Osteocyte (in vitro differentiated cells): ENCODE measurements around the gene RCC1. TPM values are rescaled to one million over a fixed set of nuclear protein-coding genes. Genes with fewer than 3 reads are reported as not detected.

Experiments
- DNase-seq: peaks from one replicate; pipeline ENCODE4 v3.0.0; 2021; ENCODE audit warnings: mixed read lengths; ENCODE audit not compliant: unreplicated experiment; ENCODE audit errors: extremely low spot score
- H3K27ac Mint-ChIP-seq: one replicate; pipeline ENCODE4 v1.8.0; 2021; ENCODE audit warnings: mild to moderate bottlenecking, mixed read lengths; ENCODE audit not compliant: unreplicated experiment
- H3K27me3 Mint-ChIP-seq: one replicate; pipeline ENCODE4 v1.8.0; 2021; ENCODE audit warnings: mixed read lengths; ENCODE audit not compliant: unreplicated experiment
- H3K36me3 Mint-ChIP-seq: one replicate; pipeline ENCODE4 v1.8.0; 2021; ENCODE audit warnings: mixed read lengths; ENCODE audit not compliant: unreplicated experiment
- H3K4me1 Mint-ChIP-seq: one replicate; pipeline ENCODE4 v1.8.0; 2021; ENCODE audit warnings: mixed read lengths; ENCODE audit not compliant: unreplicated experiment
- H3K4me3 Mint-ChIP-seq: one replicate; pipeline ENCODE4 v1.8.0; 2021; ENCODE audit warnings: mild to moderate bottlenecking, moderate library complexity, mixed read lengths; ENCODE audit not compliant: unreplicated experiment
- H3K9me3 Mint-ChIP-seq: one replicate; pipeline ENCODE4 v1.8.0; 2021; ENCODE audit warnings: mixed read lengths; ENCODE audit not compliant: unreplicated experiment
- total RNA-seq: library from RNA; stranded (reverse); gene quantifications from 2 replicates; pipeline ENCODE4 v1.2.1, GENCODE V29; 2021
- TF ChIP-seq, protein P1 (sequence below): fragments of 200-600 bp; sonication (generic); IDR thresholded peaks from 2 replicates; pipeline ENCODE4 v1.5.0; 2021; ENCODE audit warnings: antibody characterized with exemption, mild to moderate bottlenecking, moderate library complexity

The RCC1 gene
- total RNA-seq, 1 donor from 2014 or later, result 22.9 TPM

DNA sequence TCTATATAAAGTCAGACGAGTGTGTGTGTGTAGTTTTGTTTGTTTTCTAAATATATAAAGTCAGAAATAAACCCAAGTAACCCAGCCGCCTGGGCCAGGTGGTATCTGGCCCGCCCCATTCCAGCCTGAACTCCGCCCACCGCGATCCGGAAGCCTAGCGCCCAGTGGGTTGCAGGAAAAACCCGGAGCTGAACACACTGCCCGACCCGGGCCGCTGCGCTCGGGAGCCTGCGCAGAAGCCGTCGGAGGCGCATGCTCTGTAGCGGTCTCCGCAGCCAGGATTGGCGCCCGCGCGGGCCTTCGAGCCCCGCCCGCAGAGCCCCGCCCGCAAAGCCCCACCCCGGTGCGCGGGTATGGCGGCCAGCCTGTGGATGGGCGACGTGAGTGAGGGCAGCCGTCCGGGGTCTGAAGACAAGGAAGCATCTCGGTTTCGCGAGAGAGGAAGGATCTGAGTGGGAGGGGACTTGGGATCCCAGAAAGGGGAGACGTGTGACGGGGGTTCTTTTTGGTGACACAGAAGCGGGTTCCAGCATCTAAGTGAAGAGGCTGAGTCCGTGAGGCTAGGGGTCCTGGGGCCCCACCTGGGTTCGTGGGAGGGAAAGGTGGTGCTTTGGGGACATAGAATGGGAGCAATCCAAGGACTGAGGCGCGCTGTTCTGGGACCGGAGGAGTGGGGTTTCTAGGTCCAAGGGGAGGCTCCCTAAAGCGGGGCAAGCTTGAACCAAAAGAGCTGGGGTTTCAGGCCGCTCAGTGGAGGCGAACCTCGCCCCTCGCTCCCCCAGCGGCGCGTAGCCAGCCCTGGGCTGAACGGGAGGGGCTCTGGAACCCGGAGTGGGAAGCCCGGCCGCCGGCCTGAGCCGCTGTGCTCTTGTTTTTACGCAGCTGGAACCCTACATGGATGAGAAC is 47.2 kb downstream of the RCC1 start, which contains the start of gene TRNAU1AP:
Gene TRNAU1AP, plus strand, starts transcription at position 328 of the 906 bp plus-strand sequence. Its CDS starts 26 bp downstream, at position 354.
- H3K27ac Mint-ChIP-seq, result peak within 1 kb of the TSS; percentile 99
- H3K9me3 Mint-ChIP-seq, result no peaks in the 10 kb centered on the region

DNA sequence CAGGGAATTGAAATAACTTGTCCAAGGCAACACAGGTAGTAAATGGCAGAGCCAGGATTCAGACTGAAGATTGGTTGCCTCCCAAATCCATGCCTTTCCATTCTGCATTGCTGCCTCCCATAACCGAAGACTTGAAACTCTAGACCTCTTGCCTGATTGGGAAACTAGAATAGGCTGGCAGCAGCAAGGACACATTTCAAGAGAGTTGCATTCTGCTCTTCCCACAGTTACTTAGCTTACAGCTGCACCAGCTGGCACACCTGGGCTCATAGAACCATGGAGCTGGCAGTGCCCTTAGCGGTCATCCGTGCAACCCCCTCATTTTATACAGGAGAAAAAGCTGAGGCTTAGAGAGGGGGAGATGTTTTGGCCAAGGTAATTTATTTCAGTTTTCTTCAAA is 55.0 kb downstream of the RCC1 start:
- H3K4me1 Mint-ChIP-seq, result no peaks in the 10 kb centered on the region
- TF ChIP-seq, protein P1, sequence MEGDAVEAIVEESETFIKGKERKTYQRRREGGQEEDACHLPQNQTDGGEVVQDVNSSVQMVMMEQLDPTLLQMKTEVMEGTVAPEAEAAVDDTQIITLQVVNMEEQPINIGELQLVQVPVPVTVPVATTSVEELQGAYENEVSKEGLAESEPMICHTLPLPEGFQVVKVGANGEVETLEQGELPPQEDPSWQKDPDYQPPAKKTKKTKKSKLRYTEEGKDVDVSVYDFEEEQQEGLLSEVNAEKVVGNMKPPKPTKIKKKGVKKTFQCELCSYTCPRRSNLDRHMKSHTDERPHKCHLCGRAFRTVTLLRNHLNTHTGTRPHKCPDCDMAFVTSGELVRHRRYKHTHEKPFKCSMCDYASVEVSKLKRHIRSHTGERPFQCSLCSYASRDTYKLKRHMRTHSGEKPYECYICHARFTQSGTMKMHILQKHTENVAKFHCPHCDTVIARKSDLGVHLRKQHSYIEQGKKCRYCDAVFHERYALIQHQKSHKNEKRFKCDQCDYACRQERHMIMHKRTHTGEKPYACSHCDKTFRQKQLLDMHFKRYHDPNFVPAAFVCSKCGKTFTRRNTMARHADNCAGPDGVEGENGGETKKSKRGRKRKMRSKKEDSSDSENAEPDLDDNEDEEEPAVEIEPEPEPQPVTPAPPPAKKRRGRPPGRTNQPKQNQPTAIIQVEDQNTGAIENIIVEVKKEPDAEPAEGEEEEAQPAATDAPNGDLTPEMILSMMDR, result no peak
- H3K4me3 Mint-ChIP-seq, result no peak overlapping the region
- H3K27ac Mint-ChIP-seq, result no peak overlapping the region
- peaks cover 37% of the 10 kb centered on the region for H3K36me3 Mint-ChIP-seq
- no peak for DNase-seq
- no peaks in the 10 kb centered on the region for H3K27me3 Mint-ChIP-seq
- no peaks in the 10 kb centered on the region for H3K9me3 Mint-ChIP-seq

More for the DNA sequence above, 47.2 kb downstream of the RCC1 start, which contains the start of gene TRNAU1AP:
- Mint-ChIP-seq H3K27me3 (no peaks in the 10 kb centered on the region), H3K4me1 (peaks cover 14% of the 10 kb centered on the region), H3K4me3 (peak within 1 kb of the TSS; percentile 100), H3K36me3 (peaks cover 13% of the 10 kb centered on the region)
- DNase-seq, result peak; percentile 99
- TF ChIP-seq, protein P1, result no peak

DNA sequence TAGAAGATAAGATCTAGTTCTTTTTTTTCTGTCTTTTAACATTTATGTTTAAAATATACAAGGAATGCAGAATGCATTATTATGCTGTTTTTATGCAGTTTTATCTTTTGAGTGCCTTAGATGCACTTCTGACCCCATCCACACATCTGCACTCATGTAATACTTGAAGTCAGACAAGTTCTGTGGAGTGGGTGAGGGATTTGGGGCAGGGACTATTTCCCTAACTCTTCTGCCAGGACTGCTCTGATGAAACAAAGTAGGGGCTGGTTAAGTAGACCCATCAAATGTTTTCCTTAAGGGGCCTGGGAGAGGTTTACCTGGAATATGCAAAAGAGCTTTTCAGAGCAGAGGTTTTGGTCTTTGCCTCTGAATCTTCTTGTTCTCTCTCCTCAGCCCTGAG is 58.5 kb downstream of the RCC1 start:
- Mint-ChIP-seq H3K4me3 (no peak overlapping the region), H3K27me3 (no peaks in the 10 kb centered on the region), H3K9me3 (no peaks in the 10 kb centered on the region), H3K27ac (no peak overlapping the region), H3K4me1 (no peaks in the 10 kb centered on the region), H3K36me3 (peaks cover 44% of the 10 kb centered on the region)
- TF ChIP-seq, protein P1, result no peak
- DNase-seq, result no peak

DNA sequence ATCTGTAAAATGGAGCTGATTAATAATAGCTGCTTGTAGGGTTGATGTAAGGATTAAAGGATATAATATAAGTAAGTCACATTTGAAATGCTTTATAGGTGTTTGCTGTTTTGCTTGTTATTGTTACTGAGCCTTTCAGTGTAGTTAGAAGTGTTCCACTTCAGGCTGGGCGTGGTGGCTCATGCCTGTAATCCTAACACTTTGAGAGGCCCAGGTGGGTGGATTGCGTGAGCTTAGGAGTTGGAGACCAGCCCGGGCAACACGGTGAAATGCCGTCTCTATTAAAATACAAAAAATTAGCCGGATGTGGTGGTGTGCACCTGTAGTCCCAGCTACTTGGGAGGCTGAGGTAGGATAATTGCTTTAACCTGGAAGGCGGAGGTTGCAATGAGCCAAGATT is 59.2 kb downstream of the RCC1 start:
- TF ChIP-seq, protein P1, result no peak
- DNase-seq, result no peak
- Mint-ChIP-seq H3K4me1 (no peaks in the 10 kb centered on the region), H3K36me3 (peaks cover 40% of the 10 kb centered on the region), H3K27me3 (no peaks in the 10 kb centered on the region), H3K27ac (no peak overlapping the region), H3K4me3 (no peak overlapping the region), H3K9me3 (no peaks in the 10 kb centered on the region)

DNA sequence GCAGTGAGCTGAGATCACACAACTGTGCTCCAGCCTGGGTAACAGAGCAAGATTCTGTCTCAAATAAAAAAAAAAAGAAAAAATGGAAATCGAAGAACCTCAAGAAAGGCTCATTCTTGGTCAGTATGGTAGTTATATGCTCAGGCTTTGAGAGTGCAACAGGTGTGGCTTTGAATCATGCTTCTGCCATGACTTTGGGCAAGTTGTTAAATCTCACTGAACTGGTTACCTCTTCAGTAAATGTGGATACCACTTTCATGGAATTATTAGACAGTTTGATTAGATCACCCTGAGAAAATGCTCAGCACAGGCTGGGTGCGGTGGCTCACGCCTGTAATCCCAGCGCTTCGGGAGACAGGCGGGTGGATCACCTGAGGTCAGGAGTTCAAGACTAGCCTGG is 59.9 kb downstream of the RCC1 start:
- peaks cover 38% of the 10 kb centered on the region for H3K36me3 Mint-ChIP-seq
- DNase-seq, result no peak
- H3K4me1 Mint-ChIP-seq, result no peaks in the 10 kb centered on the region

More for the DNA sequence above, 59.9 kb downstream of the RCC1 start:
- H3K27me3 Mint-ChIP-seq, result no peaks in the 10 kb centered on the region
- H3K9me3 Mint-ChIP-seq, result no peaks in the 10 kb centered on the region
- H3K4me3 Mint-ChIP-seq, result no peak overlapping the region
- TF ChIP-seq, protein P1, result no peak
- H3K27ac Mint-ChIP-seq, result no peak overlapping the region
